Upper lobe of left lung (tissue), 4 donors: ENCODE data around the gene RTL9.

Experiments used
- CTCF ChIP-seq, 6 experiments: fragments of 450-650 bp in 4 of 6; fragments of 200-600 bp in 2 of 6; sonication (generic) in 2 of 6; IDR thresholded peaks; one replicate each; pipeline ENCODE4 v1.5.1; 2016 to 2019; ENCODE audit warnings: antibody characterized with exemption in 6 of 6
- EP300 ChIP-seq, 4 donors: sonication (generic); formaldehyde crosslinking; IDR thresholded peaks; one replicate each; pipeline ENCODE4 v1.5.1; 2017; ENCODE audit warnings: antibody characterized with exemption in 4 of 4, control low read depth in 2 of 4
- POLR2A ChIP-seq, 4 donors: fragments of 450-650 bp; IDR thresholded peaks; one replicate each; pipeline ENCODE4 v1.5.1; 2016 to 2017; ENCODE audit warnings: antibody characterized with exemption in 4 of 4, mild to moderate bottlenecking in 2 of 4
- POLR2AphosphoS5 ChIP-seq, 2 donors: sonication (generic); formaldehyde crosslinking; IDR thresholded peaks; one replicate each; pipeline ENCODE4 v1.5.1; 2017; ENCODE audit warnings: antibody characterized with exemption in 2 of 2

- TF ChIP-seq CTCF (IDR thresholded peaks at IDR 0.05): no peak
- TF ChIP-seq POLR2AphosphoS5 (IDR thresholded peaks at IDR 0.05): no peak
- TF ChIP-seq POLR2A (IDR thresholded peaks at IDR 0.05): no peak
- TF ChIP-seq EP300 (IDR thresholded peaks at IDR 0.05): no peak
Observed at GRCh38 chrX:110331444-110332030, 27.1 kb upstream of the RTL9 start.
